ENCODE measurements around the gene ZNF598. TPM values are rescaled to one million over a fixed set of nuclear protein-coding genes. Genes with fewer than 3 reads are reported as not detected.
A peak's percentile ranks its signal among the peaks of the same experiment; 100 is the strongest.

ZNF598 gene
- total and polyA plus RNA-seq, 2 of the 13 experiments (the other 11 are each of a cell fraction or from before 2014, with no cell fraction given), result 13.5 to 14.2 TPM

DNA sequence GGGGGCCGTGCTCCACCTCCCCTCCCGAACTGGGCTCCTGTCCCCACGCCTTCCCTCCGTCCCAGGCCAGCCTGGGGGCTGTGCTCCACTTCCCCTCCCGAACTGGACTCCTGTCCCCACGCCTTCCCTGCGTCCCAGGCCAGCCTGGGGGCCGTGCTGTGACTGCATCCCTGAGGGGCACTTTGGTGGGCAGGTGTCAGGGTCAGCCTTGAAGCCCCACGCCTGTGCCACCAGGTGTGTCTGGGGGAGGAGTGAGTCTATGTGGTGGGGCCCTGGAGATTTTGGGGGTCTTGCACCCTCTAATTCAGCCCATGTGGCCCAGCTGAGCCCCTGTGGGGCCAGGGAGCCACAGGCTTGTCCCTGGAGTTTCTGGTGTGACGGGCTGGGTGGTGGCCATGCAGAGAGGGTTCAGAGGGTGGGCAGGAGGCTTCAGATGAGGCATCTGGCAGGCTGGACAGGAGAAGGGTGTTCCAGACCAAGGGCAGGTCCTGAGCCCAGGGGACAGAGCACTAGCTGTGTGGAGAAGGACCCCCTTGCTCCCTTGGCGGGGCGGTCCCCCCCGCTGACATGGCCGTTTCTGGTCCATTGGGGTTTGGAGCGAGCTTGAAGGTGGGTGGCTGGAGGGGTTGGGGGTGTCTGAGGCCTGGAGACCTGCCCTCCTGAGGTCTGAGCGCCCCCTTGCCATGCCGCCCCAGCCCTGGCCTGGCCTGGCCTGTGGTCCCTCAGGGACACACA lies 25.2 kb upstream of the ZNF598 start (continued):
- TF ChIP-seq, protein P1, sequence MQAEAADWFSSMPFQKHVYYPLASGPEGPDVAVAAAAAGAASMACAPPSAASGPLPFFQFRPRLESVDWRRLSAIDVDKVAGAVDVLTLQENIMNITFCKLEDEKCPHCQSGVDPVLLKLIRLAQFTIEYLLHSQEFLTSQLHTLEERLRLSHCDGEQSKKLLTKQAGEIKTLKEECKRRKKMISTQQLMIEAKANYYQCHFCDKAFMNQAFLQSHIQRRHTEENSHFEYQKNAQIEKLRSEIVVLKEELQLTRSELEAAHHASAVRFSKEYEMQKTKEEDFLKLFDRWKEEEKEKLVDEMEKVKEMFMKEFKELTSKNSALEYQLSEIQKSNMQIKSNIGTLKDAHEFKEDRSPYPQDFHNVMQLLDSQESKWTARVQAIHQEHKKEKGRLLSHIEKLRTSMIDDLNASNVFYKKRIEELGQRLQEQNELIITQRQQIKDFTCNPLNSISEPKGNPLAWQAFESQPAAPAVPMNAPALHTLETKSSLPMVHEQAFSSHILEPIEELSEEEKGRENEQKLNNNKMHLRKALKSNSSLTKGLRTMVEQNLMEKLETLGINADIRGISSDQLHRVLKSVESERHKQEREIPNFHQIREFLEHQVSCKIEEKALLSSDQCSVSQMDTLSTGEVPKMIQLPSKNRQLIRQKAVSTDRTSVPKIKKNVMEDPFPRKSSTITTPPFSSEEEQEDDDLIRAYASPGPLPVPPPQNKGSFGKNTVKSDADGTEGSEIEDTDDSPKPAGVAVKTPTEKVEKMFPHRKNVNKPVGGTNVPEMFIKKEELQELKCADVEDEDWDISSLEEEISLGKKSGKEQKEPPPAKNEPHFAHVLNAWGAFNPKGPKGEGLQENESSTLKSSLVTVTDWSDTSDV (CRISPR knock-in tag; IDR thresholded peaks at IDR 0.05), result 0 out of 2 replicates have a peak, but pooled peaks have one; percentile 6
- TF ChIP-seq BRD4 (CRISPR knock-in tag; IDR thresholded peaks at IDR 0.05), result peak; percentile 68; the same call in 1 of the 2 replicates
- TF ChIP-seq EEA1 (CRISPR knock-in tag; IDR thresholded peaks at IDR 0.05; ENCODE audit: borderline replicate concordance), result peak; percentile 74; the same call in 1 of the 2 replicates
- peak; percentile 25 for TF ChIP-seq RBM39 (IDR thresholded peaks at IDR 0.05; ENCODE audit: low read depth, low read length, poor library complexity, severe bottlenecking)
- TF ChIP-seq, protein P2, sequence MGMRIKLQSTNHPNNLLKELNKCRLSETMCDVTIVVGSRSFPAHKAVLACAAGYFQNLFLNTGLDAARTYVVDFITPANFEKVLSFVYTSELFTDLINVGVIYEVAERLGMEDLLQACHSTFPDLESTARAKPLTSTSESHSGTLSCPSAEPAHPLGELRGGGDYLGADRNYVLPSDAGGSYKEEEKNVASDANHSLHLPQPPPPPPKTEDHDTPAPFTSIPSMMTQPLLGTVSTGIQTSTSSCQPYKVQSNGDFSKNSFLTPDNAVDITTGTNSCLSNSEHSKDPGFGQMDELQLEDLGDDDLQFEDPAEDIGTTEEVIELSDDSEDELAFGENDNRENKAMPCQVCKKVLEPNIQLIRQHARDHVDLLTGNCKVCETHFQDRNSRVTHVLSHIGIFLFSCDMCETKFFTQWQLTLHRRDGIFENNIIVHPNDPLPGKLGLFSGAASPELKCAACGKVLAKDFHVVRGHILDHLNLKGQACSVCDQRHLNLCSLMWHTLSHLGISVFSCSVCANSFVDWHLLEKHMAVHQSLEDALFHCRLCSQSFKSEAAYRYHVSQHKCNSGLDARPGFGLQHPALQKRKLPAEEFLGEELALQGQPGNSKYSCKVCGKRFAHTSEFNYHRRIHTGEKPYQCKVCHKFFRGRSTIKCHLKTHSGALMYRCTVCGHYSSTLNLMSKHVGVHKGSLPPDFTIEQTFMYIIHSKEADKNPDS (CRISPR knock-in tag; IDR thresholded peaks at IDR 0.05), result peak; percentile 56; the same call in 1 of the 2 replicates
- TF ChIP-seq, protein P3, sequence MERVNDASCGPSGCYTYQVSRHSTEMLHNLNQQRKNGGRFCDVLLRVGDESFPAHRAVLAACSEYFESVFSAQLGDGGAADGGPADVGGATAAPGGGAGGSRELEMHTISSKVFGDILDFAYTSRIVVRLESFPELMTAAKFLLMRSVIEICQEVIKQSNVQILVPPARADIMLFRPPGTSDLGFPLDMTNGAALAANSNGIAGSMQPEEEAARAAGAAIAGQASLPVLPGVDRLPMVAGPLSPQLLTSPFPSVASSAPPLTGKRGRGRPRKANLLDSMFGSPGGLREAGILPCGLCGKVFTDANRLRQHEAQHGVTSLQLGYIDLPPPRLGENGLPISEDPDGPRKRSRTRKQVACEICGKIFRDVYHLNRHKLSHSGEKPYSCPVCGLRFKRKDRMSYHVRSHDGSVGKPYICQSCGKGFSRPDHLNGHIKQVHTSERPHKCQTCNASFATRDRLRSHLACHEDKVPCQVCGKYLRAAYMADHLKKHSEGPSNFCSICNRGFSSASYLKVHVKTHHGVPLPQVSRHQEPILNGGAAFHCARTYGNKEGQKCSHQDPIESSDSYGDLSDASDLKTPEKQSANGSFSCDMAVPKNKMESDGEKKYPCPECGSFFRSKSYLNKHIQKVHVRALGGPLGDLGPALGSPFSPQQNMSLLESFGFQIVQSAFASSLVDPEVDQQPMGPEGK (CRISPR knock-in tag; IDR thresholded peaks at IDR 0.05), result peak; percentile 96
- TF ChIP-seq NRL (CRISPR knock-in tag; IDR thresholded peaks at IDR 0.05; ENCODE audit: borderline replicate concordance), result peak; percentile 5; the same call in 1 of the 2 replicates
- TF ChIP-seq ZNF644 (CRISPR knock-in tag; IDR thresholded peaks at IDR 0.05; ENCODE audit: low read depth), result no peak
- peak; percentile 8 for TF ChIP-seq SALL1 (CRISPR knock-in tag; IDR thresholded peaks at IDR 0.05)
- TF ChIP-seq, protein P4, sequence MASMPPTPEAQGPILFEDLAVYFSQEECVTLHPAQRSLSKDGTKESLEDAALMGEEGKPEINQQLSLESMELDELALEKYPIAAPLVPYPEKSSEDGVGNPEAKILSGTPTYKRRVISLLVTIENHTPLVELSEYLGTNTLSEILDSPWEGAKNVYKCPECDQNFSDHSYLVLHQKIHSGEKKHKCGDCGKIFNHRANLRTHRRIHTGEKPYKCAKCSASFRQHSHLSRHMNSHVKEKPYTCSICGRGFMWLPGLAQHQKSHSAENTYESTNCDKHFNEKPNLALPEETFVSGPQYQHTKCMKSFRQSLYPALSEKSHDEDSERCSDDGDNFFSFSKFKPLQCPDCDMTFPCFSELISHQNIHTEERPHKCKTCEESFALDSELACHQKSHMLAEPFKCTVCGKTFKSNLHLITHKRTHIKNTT (CRISPR knock-in tag; IDR thresholded peaks at IDR 0.05), result no peak
- TF ChIP-seq HNF4A (CRISPR knock-in tag; IDR thresholded peaks at IDR 0.05), result peak; percentile 49; the same call in 1 of the 2 replicates
- TF ChIP-seq SSRP1 (CRISPR knock-in tag; IDR thresholded peaks at IDR 0.05), result peak; percentile 44; the same call in 1 of the 2 replicates
- TF ChIP-seq, protein P5, sequence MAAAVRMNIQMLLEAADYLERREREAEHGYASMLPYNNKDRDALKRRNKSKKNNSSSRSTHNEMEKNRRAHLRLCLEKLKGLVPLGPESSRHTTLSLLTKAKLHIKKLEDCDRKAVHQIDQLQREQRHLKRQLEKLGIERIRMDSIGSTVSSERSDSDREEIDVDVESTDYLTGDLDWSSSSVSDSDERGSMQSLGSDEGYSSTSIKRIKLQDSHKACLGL (CRISPR knock-in tag; IDR thresholded peaks at IDR 0.05), result no peak
- peak; percentile 27 for TF ChIP-seq XRCC5 (optimal IDR thresholded peaks at IDR 0.05; ENCODE audit: low read length)
- no peak for TF ChIP-seq HNF4G (IDR thresholded peaks at IDR 0.05; ENCODE audit: borderline replicate concordance, low read depth, low read length)
- no peak for TF ChIP-seq HNF4G (CRISPR knock-in tag; IDR thresholded peaks at IDR 0.05; ENCODE audit: borderline replicate concordance, low read depth)
- no peak for TF ChIP-seq FOXC1 (CRISPR knock-in tag; IDR thresholded peaks at IDR 0.05; ENCODE audit: borderline replicate concordance)
- TF ChIP-seq RFXAP (CRISPR knock-in tag; IDR thresholded peaks at IDR 0.05; ENCODE audit: borderline replicate concordance), result peak; percentile 24; the same call in 1 of the 2 replicates
- 0 out of 2 replicates have a peak, but pooled peaks have one; percentile 35 for TF ChIP-seq PCBP1 (IDR thresholded peaks at IDR 0.05; ENCODE audit: borderline replicate concordance, low read depth, low read length)
- TF ChIP-seq HNRNPK (IDR thresholded peaks at IDR 0.05; ENCODE audit: low read depth, low read length, poor library complexity, severe bottlenecking), result peak; percentile 14
- TF ChIP-seq SUZ12 (IDR thresholded peaks at IDR 0.05; ENCODE audit: low read depth, low read length), result no peak

All from HepG2 (cell line).